Measurements from ENCODE around the gene SCGB1A1. TPM values are rescaled to one million over a fixed set of nuclear protein-coding genes. Genes with fewer than 3 reads are reported as not detected.

Gene SCGB1A1
- total RNA-seq, 4 donors from 2014 or later: 5.9 to 6.6 TPM; not detected in 2

DNA sequence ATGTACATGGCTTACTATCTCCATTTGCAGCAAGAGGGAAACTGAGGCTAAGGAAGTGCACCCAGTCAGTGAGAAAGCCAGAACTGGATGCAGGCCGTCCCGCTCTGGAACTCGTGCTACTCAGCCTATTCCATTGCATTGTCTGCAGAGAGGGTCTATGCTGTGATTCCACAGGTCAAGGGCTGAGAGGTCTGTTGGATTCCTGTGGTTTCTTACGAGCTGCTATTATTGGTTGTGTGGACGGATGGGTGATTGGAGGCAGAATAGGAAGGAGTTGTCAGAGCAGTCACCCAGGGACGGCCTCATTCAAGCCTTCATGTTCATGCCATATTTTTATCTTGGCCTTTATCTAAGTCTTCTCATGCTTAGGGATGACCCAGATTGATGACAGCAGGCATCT lies 33.4 kb downstream of the SCGB1A1 start:
- H3K4me1 ChIP-seq: peaks cover 0 to 7% (median 0%) of the 10 kb centered on the region in 3 donors
- intact Hi-C loops (cut with DNase I): no loop called here

DNA sequence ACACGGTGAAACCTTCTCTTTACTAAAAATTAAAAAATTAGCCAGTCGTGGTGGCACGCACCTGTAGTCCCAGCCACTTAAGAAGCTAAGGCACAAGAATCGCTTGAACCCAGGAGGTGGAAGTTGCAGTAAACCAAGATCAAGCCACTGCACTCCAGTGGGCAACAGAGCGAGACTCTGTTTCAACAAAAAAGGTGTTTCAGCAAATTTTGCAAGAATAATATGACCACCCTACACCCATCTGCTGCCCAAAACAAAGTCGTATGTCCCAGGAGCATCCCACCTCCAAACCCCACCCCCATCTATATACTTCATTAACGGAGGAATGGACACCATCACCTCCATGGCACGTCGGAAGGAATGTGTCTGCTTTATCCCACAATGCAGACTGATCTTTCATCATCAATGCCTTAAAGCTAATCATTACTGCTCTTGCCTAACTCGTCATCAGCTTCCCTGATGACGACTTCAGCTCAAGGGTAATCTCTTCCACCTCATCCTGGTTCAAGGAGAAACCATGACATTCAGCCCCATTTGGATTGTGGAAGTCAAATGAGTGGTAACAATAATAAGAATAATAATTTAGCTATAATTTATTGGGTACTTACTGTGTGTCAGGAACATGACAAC lies 34.1 kb downstream of the SCGB1A1 start:
- Histone ChIP-seq H3K27me3 (no peaks in the 10 kb centered on the region), H3K9me3 (no peaks in the 10 kb centered on the region), H3K4me1 (peaks cover 0 to 7% (median 0%) of the 10 kb centered on the region in 3 donors), H3K4me3 (no peak overlapping the region), H3K27ac (no peak overlapping the region), H3K36me3 (no peaks in the 10 kb centered on the region)
- 89 to 97% methylated on average over 8 to 9 of the region's 11 CpGs for WGBS, 2 donors
- intact Hi-C loops (cut with DNase I): no loop called here
- DNase-seq: no peak
- no peak for TF ChIP-seq POLR2A (IDR thresholded peaks at IDR 0.05)
- TF ChIP-seq, protein P1, sequence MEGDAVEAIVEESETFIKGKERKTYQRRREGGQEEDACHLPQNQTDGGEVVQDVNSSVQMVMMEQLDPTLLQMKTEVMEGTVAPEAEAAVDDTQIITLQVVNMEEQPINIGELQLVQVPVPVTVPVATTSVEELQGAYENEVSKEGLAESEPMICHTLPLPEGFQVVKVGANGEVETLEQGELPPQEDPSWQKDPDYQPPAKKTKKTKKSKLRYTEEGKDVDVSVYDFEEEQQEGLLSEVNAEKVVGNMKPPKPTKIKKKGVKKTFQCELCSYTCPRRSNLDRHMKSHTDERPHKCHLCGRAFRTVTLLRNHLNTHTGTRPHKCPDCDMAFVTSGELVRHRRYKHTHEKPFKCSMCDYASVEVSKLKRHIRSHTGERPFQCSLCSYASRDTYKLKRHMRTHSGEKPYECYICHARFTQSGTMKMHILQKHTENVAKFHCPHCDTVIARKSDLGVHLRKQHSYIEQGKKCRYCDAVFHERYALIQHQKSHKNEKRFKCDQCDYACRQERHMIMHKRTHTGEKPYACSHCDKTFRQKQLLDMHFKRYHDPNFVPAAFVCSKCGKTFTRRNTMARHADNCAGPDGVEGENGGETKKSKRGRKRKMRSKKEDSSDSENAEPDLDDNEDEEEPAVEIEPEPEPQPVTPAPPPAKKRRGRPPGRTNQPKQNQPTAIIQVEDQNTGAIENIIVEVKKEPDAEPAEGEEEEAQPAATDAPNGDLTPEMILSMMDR (IDR thresholded peaks at IDR 0.05): no peak

More for the DNA sequence above, 33.4 kb downstream of the SCGB1A1 start:
- Histone ChIP-seq H3K36me3 (no peaks in the 10 kb centered on the region), H3K9me3 (no peaks in the 10 kb centered on the region), H3K4me3 (no peak overlapping the region), H3K27ac (no peak overlapping the region), H3K27me3 (no peaks in the 10 kb centered on the region)
- whole genome bisulfite sequencing, 2 donors: 90 to 97% methylated on average over 5 to 6 of the region's 6 CpGs
- TF ChIP-seq POLR2A (IDR thresholded peaks at IDR 0.05): no peak
- TF ChIP-seq, protein P1 (IDR thresholded peaks at IDR 0.05): no peak
- no peak for DNase-seq

DNA sequence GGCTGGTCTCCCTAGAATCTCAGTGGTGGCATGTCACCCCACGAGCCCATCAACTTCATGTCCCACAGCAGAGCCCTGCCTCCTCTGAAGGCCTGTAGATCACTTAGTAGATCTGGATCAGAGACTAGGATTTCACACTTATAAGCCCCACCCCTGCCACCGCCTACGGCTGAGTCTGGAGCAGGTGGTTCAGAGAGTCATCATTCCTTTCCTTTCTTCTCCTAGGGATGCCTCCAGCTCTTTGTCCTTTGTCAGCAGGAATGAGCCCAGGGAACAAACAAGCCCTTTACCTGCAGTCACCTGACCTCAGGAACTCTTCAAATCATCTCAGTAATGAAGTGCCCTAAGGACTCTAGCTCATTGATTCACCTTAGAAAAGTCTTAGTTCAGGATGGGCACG lies 37.8 kb downstream of the SCGB1A1 start:
- Histone ChIP-seq H3K4me1 (peaks cover 0 to 5% (median 0%) of the 10 kb centered on the region in 3 donors), H3K9me3 (no peaks in the 10 kb centered on the region), H3K36me3 (no peaks in the 10 kb centered on the region), H3K27ac (no peak overlapping the region), H3K27me3 (no peaks in the 10 kb centered on the region), H3K4me3 (no peak overlapping the region)
- 78 to 84% methylated on average over 4 of the region's 4 CpGs for WGBS, 2 donors
- intact Hi-C loops (cut with DNase I): no loop called here
- TF ChIP-seq, protein P1 (IDR thresholded peaks at IDR 0.05): no peak
- TF ChIP-seq POLR2A (IDR thresholded peaks at IDR 0.05): no peak
- no peak for DNase-seq

DNA sequence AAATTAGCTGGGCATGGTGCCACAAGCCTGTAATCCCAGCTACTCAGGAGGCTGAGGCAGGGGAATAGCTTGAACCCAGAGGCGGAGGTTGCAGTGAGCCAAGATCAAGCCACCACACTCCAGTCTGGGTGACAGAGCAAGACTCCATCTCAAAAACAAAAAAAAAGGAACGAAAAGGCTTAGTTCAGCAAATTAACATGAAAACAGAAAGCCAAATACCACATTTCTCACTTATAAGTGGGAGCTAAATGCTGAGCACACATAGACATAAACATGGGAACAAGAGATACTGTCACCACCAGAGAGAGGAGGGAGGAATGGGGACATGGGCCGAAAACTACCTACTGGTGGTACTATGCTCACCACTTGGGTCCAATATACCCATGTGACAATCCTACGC lies 38.6 kb downstream of the SCGB1A1 start:
- TF ChIP-seq, protein P1 (IDR thresholded peaks at IDR 0.05): no peak
- no peak for TF ChIP-seq POLR2A (IDR thresholded peaks at IDR 0.05)
- Histone ChIP-seq H3K27me3 (no peaks in the 10 kb centered on the region), H3K4me3 (no peak overlapping the region), H3K27ac (no peak overlapping the region), H3K9me3 (no peaks in the 10 kb centered on the region), H3K4me1 (peaks cover 0 to 13% (median 0%) of the 10 kb centered on the region in 3 donors), H3K36me3 (no peaks in the 10 kb centered on the region)
- DNase-seq: no peak
- intact Hi-C loops (cut with DNase I): no loop called here
- 85 to 86% methylated on average over 3 to 4 of the region's 4 CpGs for WGBS, 2 donors

DNA sequence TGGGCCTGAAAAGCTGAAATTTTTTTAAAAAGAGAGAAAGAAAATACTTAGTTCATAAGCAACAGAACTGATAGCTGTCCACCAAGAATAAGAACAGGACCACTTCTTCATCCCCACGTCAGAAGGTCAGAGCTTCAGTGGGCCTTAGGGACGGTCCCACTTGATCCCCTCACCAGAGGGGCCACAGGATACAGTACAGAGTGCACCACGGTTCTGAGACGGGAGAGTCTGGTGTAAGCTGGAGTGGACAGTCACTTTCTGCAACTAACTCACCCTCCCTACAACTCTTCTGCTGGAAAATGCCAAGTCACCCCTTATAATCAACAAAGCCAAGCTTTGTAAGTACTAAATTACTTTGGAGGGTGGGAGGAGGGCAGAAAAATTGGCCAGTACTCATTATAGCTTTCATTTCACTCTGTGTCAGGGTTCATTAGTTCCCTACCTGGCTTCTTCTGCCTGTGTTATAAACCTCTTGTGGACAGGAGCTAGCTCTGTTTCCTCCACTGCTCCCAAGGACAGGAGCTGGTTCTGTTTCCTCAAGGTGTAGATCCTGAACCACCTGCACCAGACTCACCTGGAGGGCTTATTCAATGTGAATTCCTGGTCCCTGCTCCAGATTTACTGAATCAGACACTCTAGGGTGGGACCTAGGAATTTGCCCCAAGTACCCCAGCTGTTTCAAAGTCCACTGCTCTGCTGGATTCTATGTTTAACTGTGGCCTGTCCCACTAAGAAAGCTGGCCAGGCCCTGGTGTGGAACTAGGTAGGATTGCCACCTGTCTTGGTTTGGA lies 39.6 kb downstream of the SCGB1A1 start:
- no peak for TF ChIP-seq POLR2A (IDR thresholded peaks at IDR 0.05)
- TF ChIP-seq, protein P1 (IDR thresholded peaks at IDR 0.05): no peak
- H3K9me3 ChIP-seq: no peaks in the 10 kb centered on the region
- 61 to 69% methylated on average over 3 to 4 of the region's 4 CpGs for WGBS, 2 donors
- intact Hi-C loops (cut with DNase I): no loop called here
- no peaks in the 10 kb centered on the region for H3K27me3 ChIP-seq
- H3K4me1 ChIP-seq: peaks cover 0 to 17% (median 0%) of the 10 kb centered on the region in 3 donors
- H3K36me3 ChIP-seq: no peaks in the 10 kb centered on the region
- no peak overlapping the region for H3K4me3 ChIP-seq
- H3K27ac ChIP-seq: peak overlapping the region in 1 of 4 donors; percentile 8
- no peak for DNase-seq

Data from esophagus squamous epithelium (tissue), 5 donors.